HepG2 (cell line): ENCODE data around the gene RAB17. TPM values are rescaled to one million over a fixed set of nuclear protein-coding genes. Genes with fewer than 3 reads are reported as not detected.

Experiments
- BCL6 ChIP-seq: IDR thresholded peaks from 2 replicates; pipeline ENCODE4 v1.6.1; 2016; ENCODE audit warnings: missing genetic modification reagents, missing compliant biosample characterization
- CBX2 ChIP-seq, 2 experiments: fragments of 200-600 bp in 1 of 2; sonication (generic); formaldehyde crosslinking in 1 of 2; IDR thresholded peaks; 2 replicates each; pipeline versions ENCODE4 v1.7.0 to v1.8.1; 2018 to 2022; ENCODE audit warnings: low read depth in 2 of 2, low read length in 1 of 2, mild to moderate bottlenecking in 1 of 2, missing genetic modification reagents in 1 of 2
- CENPT ChIP-seq: sonication (generic); formaldehyde crosslinking; IDR thresholded peaks from 2 replicates; pipeline ENCODE4 v1.8.0; 2022; ENCODE audit warnings: low read depth, mild to moderate bottlenecking, moderate library complexity, missing genetic modification reagents
- CREM ChIP-seq, 2 experiments: sonication (generic) in 1 of 2; formaldehyde crosslinking in 1 of 2; IDR thresholded peaks; 2 replicates each; pipeline versions ENCODE4 v1.4.0 to v1.6.1; 2016 to 2020; ENCODE audit warnings: antibody characterized with exemption in 1 of 2, mild to moderate bottlenecking in 1 of 2, missing genetic modification reagents in 1 of 2
- ELF3 ChIP-seq: IDR thresholded peaks from 2 replicates; pipeline ENCODE4 v1.6.1; 2016; ENCODE audit warnings: missing genetic modification reagents, missing compliant biosample characterization
- ERF ChIP-seq: IDR thresholded peaks from 2 replicates; pipeline ENCODE4 v1.6.1; 2018; ENCODE audit warnings: missing biosample characterization, missing genetic modification reagents
- FOSL1 ChIP-seq: sonication (generic); formaldehyde crosslinking; IDR thresholded peaks from 2 replicates; pipeline ENCODE4 v1.9.0; 2021; ENCODE audit warnings: missing genetic modification reagents, borderline replicate concordance
- HDAC6 ChIP-seq: fragments of 200-600 bp; sonication (generic); IDR thresholded peaks from 2 replicates; pipeline ENCODE4 v1.7.0; 2017; ENCODE audit warnings: mild to moderate bottlenecking, antibody characterized with exemption, low read length, low read depth
- HOXA9 ChIP-seq: sonication (generic); formaldehyde crosslinking; IDR thresholded peaks from 2 replicates; pipeline ENCODE4 v1.8.1; 2022; ENCODE audit warnings: missing genetic modification reagents, mild to moderate bottlenecking, moderate library complexity, borderline replicate concordance
- IKZF1 ChIP-seq: fragments of 450-650 bp; IDR thresholded peaks from 2 replicates; pipeline ENCODE4 v1.7.1; 2016
- NPAS2 ChIP-seq: sonication (generic); formaldehyde crosslinking; IDR thresholded peaks from 2 replicates; pipeline ENCODE4 v1.8.0; 2022; ENCODE audit warnings: mild to moderate bottlenecking, missing genetic modification reagents, borderline replicate concordance
- ZBTB1 ChIP-seq: sonication (generic); formaldehyde crosslinking; IDR thresholded peaks from 2 replicates; pipeline ENCODE4 v1.4.0; 2020; ENCODE audit warnings: missing genetic modification reagents, borderline replicate concordance
- ZC3H4 ChIP-seq: sonication (generic); formaldehyde crosslinking; IDR thresholded peaks from 2 replicates; pipeline ENCODE4 v1.4.0; 2020; ENCODE audit warnings: missing genetic modification reagents, borderline replicate concordance
- ZNF232 ChIP-seq: sonication (generic); formaldehyde crosslinking; IDR thresholded peaks from 2 replicates; pipeline ENCODE4 v1.4.0; 2020; ENCODE audit warnings: missing genetic modification reagents, borderline replicate concordance
- ZNF570 ChIP-seq: sonication (generic); formaldehyde crosslinking; IDR thresholded peaks from 2 replicates; pipeline ENCODE4 v1.4.0; 2020; ENCODE audit warnings: mild to moderate bottlenecking, missing genetic modification reagents, borderline replicate concordance
- polyA plus RNA-seq, 8 experiments: library from polyadenylated mRNA; depleted of rRNA in 3 of 8; stranded (reverse) in 7 of 8; unstranded in 1 of 8; fragments of >200 nt; fragmentation: Illumina TruSeq in 4 of 8; extraction: Trizol in 4 of 8; gene quantifications; 2 replicates each; pipeline versions ENCODE4 v1.2.1 to v1.2.3, GENCODE V29; 2011 to 2016; ENCODE audit warnings: low read depth in 4 of 8, missing spikeins in 1 of 8, mixed read lengths in 1 of 8; ENCODE audit not compliant: insufficient read depth in 1 of 8
- total RNA-seq, 5 experiments: library from RNA; depleted of rRNA; stranded (reverse); fragments of >200 nt; fragmentation: Illumina TruSeq; extraction: Trizol; gene quantifications; 2 replicates each; pipeline ENCODE4 v1.2.3, GENCODE V29; 2016; ENCODE audit warnings: low read depth in 1 of 5
- TF ChIP-seq, protein P1 (sequence below): sonication (generic); formaldehyde crosslinking; IDR thresholded peaks from 2 replicates; pipeline ENCODE4 v1.5.1; 2020; ENCODE audit warnings: mild to moderate bottlenecking, missing genetic modification reagents
- TF ChIP-seq, protein P2 (sequence below): sonication (generic); formaldehyde crosslinking; IDR thresholded peaks from 2 replicates; pipeline ENCODE4 v1.5.0; 2020; ENCODE audit warnings: missing genetic modification reagents, mild to moderate bottlenecking, borderline replicate concordance
- TF ChIP-seq, protein P3 (sequence below): fragments of 450-650 bp; IDR thresholded peaks from 2 replicates; pipeline ENCODE4 v1.6.1; 2017
- TF ChIP-seq, protein P4 (sequence below): IDR thresholded peaks from 2 replicates; pipeline ENCODE4 v1.4.0; 2020; ENCODE audit warnings: mild to moderate bottlenecking, missing genetic modification reagents

Gene RAB17
- total and polyA plus RNA-seq, 2 of the 13 experiments (the other 11 are each of a cell fraction or from before 2014, with no cell fraction given), result 68.0 to 124 TPM

DNA sequence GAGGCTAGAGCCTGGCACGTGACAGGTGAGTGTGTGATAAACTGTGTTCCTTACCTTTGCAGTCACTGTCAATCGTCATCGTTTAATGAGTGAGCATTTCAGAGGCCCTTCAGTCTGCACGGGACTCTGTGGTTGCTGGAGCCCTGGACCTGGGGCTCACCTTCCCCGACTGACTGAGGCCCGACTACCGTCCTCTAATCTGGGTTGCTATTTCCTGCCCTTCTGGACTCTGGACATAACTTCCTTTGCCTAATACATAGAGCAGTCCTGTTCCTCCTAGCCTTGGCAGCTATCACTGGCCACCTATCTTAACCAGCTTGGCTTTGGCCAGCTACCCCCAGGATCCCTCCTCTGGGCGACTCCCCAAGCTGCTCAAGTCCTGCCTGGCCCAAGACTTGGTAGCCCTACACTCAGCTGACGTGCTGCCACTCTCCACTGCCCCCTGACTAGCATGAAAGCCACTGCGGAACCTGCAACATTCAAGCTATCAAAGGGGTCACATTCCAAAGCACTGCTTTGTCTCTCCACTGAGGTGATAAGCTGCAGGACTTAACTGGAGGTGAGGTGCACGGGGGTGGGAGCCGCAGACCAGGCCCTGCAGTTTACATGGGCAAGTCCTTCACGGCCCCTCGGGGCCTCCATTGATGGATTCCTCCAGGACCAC lies 11.1 kb upstream of the RAB17 start (continued):
- TF ChIP-seq, protein P1, sequence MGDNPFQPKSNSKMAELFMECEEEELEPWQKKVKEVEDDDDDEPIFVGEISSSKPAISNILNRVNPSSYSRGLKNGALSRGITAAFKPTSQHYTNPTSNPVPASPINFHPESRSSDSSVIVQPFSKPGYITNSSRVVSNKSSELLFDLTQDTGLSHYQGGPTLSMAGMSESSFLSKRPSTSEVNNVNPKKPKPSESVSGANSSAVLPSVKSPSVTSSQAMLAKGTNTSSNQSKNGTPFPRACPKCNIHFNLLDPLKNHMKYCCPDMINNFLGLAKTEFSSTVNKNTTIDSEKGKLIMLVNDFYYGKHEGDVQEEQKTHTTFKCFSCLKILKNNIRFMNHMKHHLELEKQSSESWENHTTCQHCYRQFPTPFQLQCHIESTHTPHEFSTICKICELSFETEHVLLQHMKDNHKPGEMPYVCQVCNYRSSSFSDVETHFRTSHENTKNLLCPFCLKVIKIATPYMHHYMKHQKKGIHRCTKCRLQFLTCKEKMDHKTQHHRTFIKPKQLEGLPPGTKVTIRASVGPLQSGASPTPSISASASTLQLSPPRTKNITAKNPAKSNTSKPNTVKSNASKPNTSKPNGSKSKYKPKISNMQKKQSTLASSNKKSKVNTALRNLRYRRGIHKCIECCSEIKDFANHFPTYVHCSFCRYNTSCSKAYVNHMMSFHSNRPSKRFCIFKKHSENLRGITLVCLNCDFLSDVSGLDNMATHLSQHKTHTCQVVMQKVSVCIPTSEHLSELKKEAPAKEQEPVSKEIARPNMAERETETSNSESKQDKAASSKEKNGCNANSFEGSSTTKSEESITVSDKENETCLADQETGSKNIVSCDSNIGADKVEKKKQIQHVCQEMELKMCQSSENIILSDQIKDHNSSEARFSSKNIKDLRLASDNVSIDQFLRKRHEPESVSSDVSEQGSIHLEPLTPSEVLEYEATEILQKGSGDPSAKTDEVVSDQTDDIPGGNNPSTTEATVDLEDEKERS (CRISPR knock-in tag), result peak; percentile 39; the same call in 1 of the 2 replicates
- TF ChIP-seq BCL6 (CRISPR knock-in tag) (peak; percentile 56), ZC3H4 (CRISPR knock-in tag) (peak; percentile 30; the same call in 1 of the 2 replicates), ELF3 (CRISPR knock-in tag) (peak; percentile 76; the same call in 1 of the 2 replicates), IKZF1 (no peak), ZNF570 (CRISPR knock-in tag) (no peak), ZBTB1 (CRISPR knock-in tag) (no peak), NPAS2 (peak; percentile 68; the same call in 1 of the 2 replicates), CBX2 (IDR thresholded peaks at IDR 0.05; ENCODE audit: low read depth, low read length) (no peak), CBX2 (CRISPR knock-in tag; IDR thresholded peaks at IDR 0.05; ENCODE audit: low read depth) (no peak), CREM (IDR thresholded peaks at IDR 0.05) (peak; percentile 62), CREM (CRISPR knock-in tag; IDR thresholded peaks at IDR 0.05) (no peak), HOXA9 (CRISPR knock-in tag) (no peak), ERF (CRISPR knock-in tag) (peak; percentile 48; the same call in 1 of the 2 replicates), CENPT (no peak), FOSL1 (CRISPR knock-in tag) (no peak), ZNF232 (CRISPR knock-in tag) (peak; percentile 80; the same call in 1 of the 2 replicates), HDAC6 (no peak)
- TF ChIP-seq, protein P2, sequence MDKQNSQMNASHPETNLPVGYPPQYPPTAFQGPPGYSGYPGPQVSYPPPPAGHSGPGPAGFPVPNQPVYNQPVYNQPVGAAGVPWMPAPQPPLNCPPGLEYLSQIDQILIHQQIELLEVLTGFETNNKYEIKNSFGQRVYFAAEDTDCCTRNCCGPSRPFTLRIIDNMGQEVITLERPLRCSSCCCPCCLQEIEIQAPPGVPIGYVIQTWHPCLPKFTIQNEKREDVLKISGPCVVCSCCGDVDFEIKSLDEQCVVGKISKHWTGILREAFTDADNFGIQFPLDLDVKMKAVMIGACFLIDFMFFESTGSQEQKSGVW (CRISPR knock-in tag), result no peak
- TF ChIP-seq, protein P3, sequence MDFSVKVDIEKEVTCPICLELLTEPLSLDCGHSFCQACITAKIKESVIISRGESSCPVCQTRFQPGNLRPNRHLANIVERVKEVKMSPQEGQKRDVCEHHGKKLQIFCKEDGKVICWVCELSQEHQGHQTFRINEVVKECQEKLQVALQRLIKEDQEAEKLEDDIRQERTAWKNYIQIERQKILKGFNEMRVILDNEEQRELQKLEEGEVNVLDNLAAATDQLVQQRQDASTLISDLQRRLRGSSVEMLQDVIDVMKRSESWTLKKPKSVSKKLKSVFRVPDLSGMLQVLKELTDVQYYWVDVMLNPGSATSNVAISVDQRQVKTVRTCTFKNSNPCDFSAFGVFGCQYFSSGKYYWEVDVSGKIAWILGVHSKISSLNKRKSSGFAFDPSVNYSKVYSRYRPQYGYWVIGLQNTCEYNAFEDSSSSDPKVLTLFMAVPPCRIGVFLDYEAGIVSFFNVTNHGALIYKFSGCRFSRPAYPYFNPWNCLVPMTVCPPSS, result no peak
- TF ChIP-seq, protein P4, sequence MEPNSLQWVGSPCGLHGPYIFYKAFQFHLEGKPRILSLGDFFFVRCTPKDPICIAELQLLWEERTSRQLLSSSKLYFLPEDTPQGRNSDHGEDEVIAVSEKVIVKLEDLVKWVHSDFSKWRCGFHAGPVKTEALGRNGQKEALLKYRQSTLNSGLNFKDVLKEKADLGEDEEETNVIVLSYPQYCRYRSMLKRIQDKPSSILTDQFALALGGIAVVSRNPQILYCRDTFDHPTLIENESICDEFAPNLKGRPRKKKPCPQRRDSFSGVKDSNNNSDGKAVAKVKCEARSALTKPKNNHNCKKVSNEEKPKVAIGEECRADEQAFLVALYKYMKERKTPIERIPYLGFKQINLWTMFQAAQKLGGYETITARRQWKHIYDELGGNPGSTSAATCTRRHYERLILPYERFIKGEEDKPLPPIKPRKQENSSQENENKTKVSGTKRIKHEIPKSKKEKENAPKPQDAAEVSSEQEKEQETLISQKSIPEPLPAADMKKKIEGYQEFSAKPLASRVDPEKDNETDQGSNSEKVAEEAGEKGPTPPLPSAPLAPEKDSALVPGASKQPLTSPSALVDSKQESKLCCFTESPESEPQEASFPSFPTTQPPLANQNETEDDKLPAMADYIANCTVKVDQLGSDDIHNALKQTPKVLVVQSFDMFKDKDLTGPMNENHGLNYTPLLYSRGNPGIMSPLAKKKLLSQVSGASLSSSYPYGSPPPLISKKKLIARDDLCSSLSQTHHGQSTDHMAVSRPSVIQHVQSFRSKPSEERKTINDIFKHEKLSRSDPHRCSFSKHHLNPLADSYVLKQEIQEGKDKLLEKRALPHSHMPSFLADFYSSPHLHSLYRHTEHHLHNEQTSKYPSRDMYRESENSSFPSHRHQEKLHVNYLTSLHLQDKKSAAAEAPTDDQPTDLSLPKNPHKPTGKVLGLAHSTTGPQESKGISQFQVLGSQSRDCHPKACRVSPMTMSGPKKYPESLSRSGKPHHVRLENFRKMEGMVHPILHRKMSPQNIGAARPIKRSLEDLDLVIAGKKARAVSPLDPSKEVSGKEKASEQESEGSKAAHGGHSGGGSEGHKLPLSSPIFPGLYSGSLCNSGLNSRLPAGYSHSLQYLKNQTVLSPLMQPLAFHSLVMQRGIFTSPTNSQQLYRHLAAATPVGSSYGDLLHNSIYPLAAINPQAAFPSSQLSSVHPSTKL (CRISPR knock-in tag), result peak; percentile 85
